ENCODE results near the gene GABRE.

GABRE gene

GRCh38 chrX:151974336-151975227 lies at the start of gene GABRE:
GABRE (minus strand) TSS chrX:151974676; CDS start chrX:151974625, 51 bp downstream.
- H3K9me3 Mint-ChIP-seq = no peaks in the 10 kb centered on the region
- no peaks in the 10 kb centered on the region for H3K4me1 Mint-ChIP-seq
- no peak within 1 kb of the TSS for H3K4me3 Mint-ChIP-seq
- H3K27me3 Mint-ChIP-seq = peaks cover 24% of the 10 kb centered on the region
- ATAC-seq (no peak), DNase-seq (peak; percentile 2)
- H3K36me3 Mint-ChIP-seq (ENCODE audit: low read depth) = no peaks in the 10 kb centered on the region
- no peak within 1 kb of the TSS for H3K27ac Mint-ChIP-seq

GRCh38 chrX:152020888-152021287 lies 46.4 kb upstream of the GABRE start:
- Mint-ChIP-seq H3K4me1 (no peaks in the 10 kb centered on the region), H3K27me3 (no peaks in the 10 kb centered on the region), H3K4me3 (no peak overlapping the region), H3K27ac (no peak overlapping the region), H3K9me3 (peaks cover 3% of the 10 kb centered on the region), H3K36me3 (ENCODE audit: low read depth) (no peaks in the 10 kb centered on the region)
- DNase-seq (no peak), ATAC-seq (no peak)

DNA sequence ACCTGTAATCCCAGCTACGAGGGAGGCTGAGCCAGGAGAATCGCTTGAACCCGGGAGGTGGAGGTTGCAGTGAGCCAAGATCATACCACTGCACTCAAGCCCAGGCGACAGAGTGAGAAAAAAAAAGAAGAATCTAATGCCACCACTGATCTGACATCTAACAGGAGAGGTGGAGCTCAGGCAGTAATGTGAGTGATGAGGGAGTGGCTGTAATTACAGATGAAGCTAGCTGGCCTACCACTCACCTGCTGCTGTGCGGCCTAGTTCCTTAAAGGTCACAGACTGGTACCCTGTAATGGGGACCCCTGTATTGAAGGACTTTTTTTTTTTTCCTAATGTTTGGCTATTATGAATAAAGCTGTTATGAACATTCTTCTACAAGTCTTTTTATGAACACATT lies 25.3 kb upstream of the GABRE start:
- DNase-seq (no peak), ATAC-seq (no peak)
- Mint-ChIP-seq H3K27ac (no peak overlapping the region), H3K27me3 (no peaks in the 10 kb centered on the region), H3K4me1 (no peaks in the 10 kb centered on the region), H3K4me3 (no peak overlapping the region), H3K36me3 (ENCODE audit: low read depth) (no peaks in the 10 kb centered on the region), H3K9me3 (no peaks in the 10 kb centered on the region)

- H3K36me3 Mint-ChIP-seq (ENCODE audit: low read depth) = no peaks in the 10 kb centered on the region
- no peak overlapping the region for H3K4me3 Mint-ChIP-seq
- H3K27me3 Mint-ChIP-seq = no peaks in the 10 kb centered on the region
- ATAC-seq = no peak
- no peak for DNase-seq
- no peaks in the 10 kb centered on the region for H3K4me1 Mint-ChIP-seq
- H3K27ac Mint-ChIP-seq = no peak overlapping the region
- H3K9me3 Mint-ChIP-seq = no peaks in the 10 kb centered on the region
Measured at GRCh38 chrX:151997539-151997938, 23.1 kb upstream of the GABRE start.

DNA sequence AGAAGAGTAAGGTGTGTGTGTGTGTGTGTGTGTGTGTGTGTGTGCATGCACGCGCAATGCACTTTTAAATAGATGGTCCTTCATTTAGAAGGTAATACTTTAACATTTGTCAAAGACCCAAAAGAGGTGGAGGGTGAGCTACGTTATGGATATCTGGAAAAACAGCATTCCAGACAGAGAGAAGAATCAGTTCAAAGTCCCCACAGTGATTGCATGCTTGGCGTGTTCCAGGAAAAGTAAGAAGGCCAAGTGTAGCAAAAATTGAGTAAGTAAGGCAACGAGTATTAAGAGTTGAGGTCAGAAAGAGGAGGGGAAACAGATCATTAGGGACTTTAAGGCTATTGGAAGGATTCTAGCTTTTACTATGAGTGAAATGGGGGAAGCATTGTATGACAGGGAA lies 21.9 kb upstream of the GABRE start:
- Mint-ChIP-seq H3K9me3 (no peaks in the 10 kb centered on the region), H3K27ac (no peak overlapping the region), H3K36me3 (ENCODE audit: low read depth) (no peaks in the 10 kb centered on the region), H3K4me1 (no peaks in the 10 kb centered on the region), H3K27me3 (no peaks in the 10 kb centered on the region), H3K4me3 (no peak overlapping the region)
- ATAC-seq = no peak
- no peak for DNase-seq

- Mint-ChIP-seq H3K27ac (no peak overlapping the region), H3K4me1 (no peaks in the 10 kb centered on the region), H3K36me3 (ENCODE audit: low read depth) (no peaks in the 10 kb centered on the region), H3K27me3 (no peaks in the 10 kb centered on the region), H3K9me3 (no peaks in the 10 kb centered on the region), H3K4me3 (no peak overlapping the region)
- DNase-seq (no peak), ATAC-seq (no peak)
Measured at GRCh38 chrX:151994476-151994875, 20.0 kb upstream of the GABRE start.

- H3K4me3 Mint-ChIP-seq = no peak overlapping the region
- ATAC-seq (no peak), DNase-seq (no peak)
- H3K9me3 Mint-ChIP-seq = no peaks in the 10 kb centered on the region
- peaks cover 2% of the 10 kb centered on the region for H3K27me3 Mint-ChIP-seq
- H3K27ac Mint-ChIP-seq = no peak overlapping the region
- H3K36me3 Mint-ChIP-seq (ENCODE audit: low read depth) = no peaks in the 10 kb centered on the region
- H3K4me1 Mint-ChIP-seq = no peaks in the 10 kb centered on the region
Measured at GRCh38 chrX:151988706-151989299, 14.3 kb upstream of the GABRE start.

- H3K27ac Mint-ChIP-seq = no peak overlapping the region
- no peak for DNase-seq
- no peak overlapping the region for H3K4me3 Mint-ChIP-seq
- no peaks in the 10 kb centered on the region for H3K36me3 Mint-ChIP-seq (ENCODE audit: low read depth)
- ATAC-seq = no peak
- H3K4me1 Mint-ChIP-seq = no peaks in the 10 kb centered on the region
- no peaks in the 10 kb centered on the region for H3K9me3 Mint-ChIP-seq
- peaks cover 2% of the 10 kb centered on the region for H3K27me3 Mint-ChIP-seq
Measured at GRCh38 chrX:151987108-151987507, 12.6 kb upstream of the GABRE start.

DNA sequence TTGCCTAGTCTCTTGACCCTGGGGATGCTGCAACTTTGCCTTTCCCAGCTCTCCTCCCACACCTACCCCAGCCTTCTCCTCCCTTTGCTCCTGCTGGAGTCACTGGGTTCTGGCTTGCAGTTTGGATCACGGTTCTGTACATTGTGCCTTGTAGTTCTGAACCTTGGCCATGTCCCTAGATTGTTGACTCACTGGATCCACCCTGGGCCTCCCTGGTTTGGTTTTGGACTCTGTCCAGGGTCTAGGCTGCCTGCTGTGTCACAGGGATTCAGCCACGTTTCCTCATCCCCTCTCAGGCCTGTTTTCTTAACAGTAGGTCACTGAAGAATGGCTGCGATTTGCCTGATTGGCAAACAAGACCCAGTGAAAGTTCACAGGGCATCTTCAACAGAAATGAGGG lies 11.5 kb upstream of the GABRE start:
- H3K9me3 Mint-ChIP-seq = no peaks in the 10 kb centered on the region
- no peak overlapping the region for H3K4me3 Mint-ChIP-seq
- ATAC-seq (no peak), DNase-seq (no peak)
- no peaks in the 10 kb centered on the region for H3K4me1 Mint-ChIP-seq
- H3K27ac Mint-ChIP-seq = no peak overlapping the region
- no peaks in the 10 kb centered on the region for H3K36me3 Mint-ChIP-seq (ENCODE audit: low read depth)
- H3K27me3 Mint-ChIP-seq = peaks cover 2% of the 10 kb centered on the region

- no peak overlapping the region for H3K4me3 Mint-ChIP-seq
- DNase-seq (no peak), ATAC-seq (no peak)
- H3K4me1 Mint-ChIP-seq = no peaks in the 10 kb centered on the region
- no peaks in the 10 kb centered on the region for H3K36me3 Mint-ChIP-seq (ENCODE audit: low read depth)
- no peak overlapping the region for H3K27ac Mint-ChIP-seq
- peaks cover 2% of the 10 kb centered on the region for H3K27me3 Mint-ChIP-seq
- H3K9me3 Mint-ChIP-seq = no peaks in the 10 kb centered on the region
Measured at GRCh38 chrX:151985531-151985930, 11.1 kb upstream of the GABRE start.

DNA sequence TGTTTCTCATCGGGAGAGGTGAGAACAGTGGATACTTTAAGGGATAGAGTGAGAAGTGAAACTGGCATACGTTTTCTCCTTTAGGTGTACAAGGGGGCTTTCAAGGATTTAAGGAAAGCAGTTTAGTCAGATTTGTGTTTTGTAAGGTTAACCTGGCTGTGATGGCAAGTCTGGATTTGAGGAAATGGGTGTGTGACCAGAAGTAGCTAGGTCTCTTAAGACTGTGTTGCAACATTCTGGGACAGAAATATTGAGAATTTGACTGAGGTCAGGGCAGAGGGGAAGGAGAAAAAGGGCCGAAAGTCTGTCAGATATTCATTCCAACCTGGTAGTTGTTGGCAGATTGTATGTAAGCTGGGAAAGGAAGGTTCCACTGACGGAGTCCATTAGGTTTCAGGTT lies 10.4 kb upstream of the GABRE start:
- no peaks in the 10 kb centered on the region for H3K9me3 Mint-ChIP-seq
- DNase-seq = no peak
- no peak for ATAC-seq
- H3K27me3 Mint-ChIP-seq = peaks cover 2% of the 10 kb centered on the region
- no peaks in the 10 kb centered on the region for H3K4me1 Mint-ChIP-seq
- no peak overlapping the region for H3K27ac Mint-ChIP-seq
- no peak overlapping the region for H3K4me3 Mint-ChIP-seq
- no peaks in the 10 kb centered on the region for H3K36me3 Mint-ChIP-seq (ENCODE audit: low read depth)

DNA sequence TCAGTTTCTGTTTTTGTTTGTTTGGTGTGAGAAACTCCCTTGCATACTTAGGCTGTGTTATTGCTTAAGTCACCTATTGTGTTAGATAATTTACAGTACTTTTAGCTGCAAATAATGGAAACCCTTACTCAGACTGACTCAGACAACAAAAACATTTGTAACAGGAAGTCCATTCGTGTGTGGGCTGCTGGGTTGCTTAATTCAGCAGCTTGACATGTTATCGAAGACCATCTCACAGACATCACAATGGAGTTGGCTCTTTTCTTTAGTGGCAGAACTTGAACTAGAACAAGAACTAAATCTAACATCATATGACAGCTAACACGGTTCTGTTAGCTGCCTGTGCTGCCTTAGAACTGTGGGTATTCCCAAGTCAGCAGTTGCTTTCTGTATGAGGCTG lies 9.9 kb upstream of the GABRE start:
- no peaks in the 10 kb centered on the region for H3K9me3 Mint-ChIP-seq
- H3K27ac Mint-ChIP-seq = no peak overlapping the region
- ATAC-seq = no peak
- no peak for DNase-seq
- no peaks in the 10 kb centered on the region for H3K36me3 Mint-ChIP-seq (ENCODE audit: low read depth)
- H3K27me3 Mint-ChIP-seq = peaks cover 2% of the 10 kb centered on the region
- no peaks in the 10 kb centered on the region for H3K4me1 Mint-ChIP-seq
- no peak overlapping the region for H3K4me3 Mint-ChIP-seq

- Mint-ChIP-seq H3K27ac (no peak overlapping the region), H3K4me1 (no peaks in the 10 kb centered on the region), H3K27me3 (peaks cover 2% of the 10 kb centered on the region), H3K9me3 (no peaks in the 10 kb centered on the region), H3K4me3 (no peak overlapping the region), H3K36me3 (ENCODE audit: low read depth) (no peaks in the 10 kb centered on the region)
- DNase-seq (no peak), ATAC-seq (no peak)
Measured at GRCh38 chrX:151983186-151983585, 8.7 kb upstream of the GABRE start.

DNA sequence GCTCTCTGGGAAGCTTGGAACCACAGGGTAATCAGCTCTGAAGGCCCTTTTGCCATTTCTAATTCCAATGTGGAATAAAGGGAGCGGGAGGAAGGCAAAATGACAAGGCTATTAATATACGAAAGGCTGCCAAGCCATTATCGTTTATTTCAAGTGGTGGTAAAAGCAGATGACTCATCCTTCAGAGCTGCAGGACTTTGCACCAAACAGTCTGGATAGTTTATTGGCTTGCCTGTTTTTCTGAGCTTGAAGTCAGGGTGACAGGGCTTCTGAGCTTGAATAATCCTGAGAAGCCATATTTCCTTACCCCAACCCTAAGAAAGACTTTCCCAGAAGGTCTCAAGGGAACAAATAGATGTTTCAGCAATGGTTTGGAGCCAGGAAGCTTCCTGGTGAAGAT lies 7.7 kb upstream of the GABRE start:
- no peak overlapping the region for H3K4me3 Mint-ChIP-seq
- no peak for ATAC-seq
- no peaks in the 10 kb centered on the region for H3K9me3 Mint-ChIP-seq
- no peaks in the 10 kb centered on the region for H3K4me1 Mint-ChIP-seq
- peaks cover 2% of the 10 kb centered on the region for H3K27me3 Mint-ChIP-seq
- no peaks in the 10 kb centered on the region for H3K36me3 Mint-ChIP-seq (ENCODE audit: low read depth)
- DNase-seq = no peak
- no peak overlapping the region for H3K27ac Mint-ChIP-seq

GRCh38 chrX:151981129-151981528 lies 6.7 kb upstream of the GABRE start:
- Mint-ChIP-seq H3K4me3 (no peak overlapping the region), H3K27ac (no peak overlapping the region), H3K9me3 (no peaks in the 10 kb centered on the region), H3K4me1 (no peaks in the 10 kb centered on the region), H3K36me3 (ENCODE audit: low read depth) (no peaks in the 10 kb centered on the region), H3K27me3 (peaks cover 3% of the 10 kb centered on the region)
- DNase-seq (no peak), ATAC-seq (no peak)
